ENCODE data around the gene ZBTB12.

The ZBTB12 gene

GRCh38 chr6:31880616-31881015 lies 21.3 kb downstream of the ZBTB12 start:
- Histone ChIP-seq H3K36me3 (ENCODE audit: insufficient read depth, low read length) (peaks cover 56% of the 10 kb centered on the region), H3K4me1 (ENCODE audit: insufficient read depth, low read length, severe bottlenecking) (no peaks in the 10 kb centered on the region), H3K9ac (ENCODE audit: low read length) (no peak overlapping the region), H3K79me2 (ENCODE audit: insufficient read depth, low read length) (no peaks in the 10 kb centered on the region), H3K4me2 (ENCODE audit: low read length) (no peak overlapping the region), H2AFZ (ENCODE audit: low read length) (no peak overlapping the region), H3K27ac (ENCODE audit: low read depth, low read length, poor library complexity, severe bottlenecking) (no peak overlapping the region), H3K9me3 (ENCODE audit: low read length) (no peaks in the 10 kb centered on the region), H3K9me2 (ENCODE audit: low read depth, low read length) (no peaks in the 10 kb centered on the region), H4K20me1 (ENCODE audit: insufficient read depth, low read length) (no peaks in the 10 kb centered on the region), H3F3A (ENCODE audit: insufficient read depth, low read length) (no peaks in the 10 kb centered on the region), H3K27me3 (ENCODE audit: insufficient read depth, low read length) (no peaks in the 10 kb centered on the region), H3K4me3 (ENCODE audit: low read depth, low read length, poor library complexity, severe bottlenecking) (no peak overlapping the region)
- no peak for TF ChIP-seq EZH2 (IDR thresholded peaks at IDR 0.05; ENCODE audit: borderline replicate concordance, low read length)
- TF ChIP-seq CTCF (IDR thresholded peaks at IDR 0.05; ENCODE audit: low read length) = no peak

GRCh38 chr6:31879901-31880300 lies 22.0 kb downstream of the ZBTB12 start:
- Histone ChIP-seq H3K9me3 (ENCODE audit: low read length) (no peaks in the 10 kb centered on the region), H3K9me2 (ENCODE audit: low read depth, low read length) (no peaks in the 10 kb centered on the region), H3K9ac (ENCODE audit: low read length) (no peak overlapping the region), H3K4me2 (ENCODE audit: low read length) (no peak overlapping the region), H3K27ac (ENCODE audit: low read depth, low read length, poor library complexity, severe bottlenecking) (no peak overlapping the region), H3K4me1 (ENCODE audit: insufficient read depth, low read length, severe bottlenecking) (no peaks in the 10 kb centered on the region), H2AFZ (ENCODE audit: low read length) (no peak overlapping the region), H3K79me2 (ENCODE audit: insufficient read depth, low read length) (no peaks in the 10 kb centered on the region), H3K4me3 (ENCODE audit: low read depth, low read length, poor library complexity, severe bottlenecking) (no peak overlapping the region), H4K20me1 (ENCODE audit: insufficient read depth, low read length) (no peaks in the 10 kb centered on the region), H3F3A (ENCODE audit: insufficient read depth, low read length) (no peaks in the 10 kb centered on the region), H3K36me3 (ENCODE audit: insufficient read depth, low read length) (peaks cover 52% of the 10 kb centered on the region), H3K27me3 (ENCODE audit: insufficient read depth, low read length) (no peaks in the 10 kb centered on the region)
- no peak for TF ChIP-seq EZH2 (IDR thresholded peaks at IDR 0.05; ENCODE audit: borderline replicate concordance, low read length)
- TF ChIP-seq CTCF (IDR thresholded peaks at IDR 0.05; ENCODE audit: low read length) = no peak

GRCh38 chr6:31879143-31879542 lies 22.7 kb downstream of the ZBTB12 start:
- Histone ChIP-seq H2AFZ (ENCODE audit: low read length) (no peak overlapping the region), H3K4me2 (ENCODE audit: low read length) (no peak overlapping the region), H3K9ac (ENCODE audit: low read length) (no peak overlapping the region), H3K79me2 (ENCODE audit: insufficient read depth, low read length) (no peaks in the 10 kb centered on the region), H3K36me3 (ENCODE audit: insufficient read depth, low read length) (peaks cover 45% of the 10 kb centered on the region), H3F3A (ENCODE audit: insufficient read depth, low read length) (no peaks in the 10 kb centered on the region), H3K27me3 (ENCODE audit: insufficient read depth, low read length) (no peaks in the 10 kb centered on the region), H3K9me3 (ENCODE audit: low read length) (no peaks in the 10 kb centered on the region), H3K9me2 (ENCODE audit: low read depth, low read length) (no peaks in the 10 kb centered on the region), H4K20me1 (ENCODE audit: insufficient read depth, low read length) (no peaks in the 10 kb centered on the region), H3K27ac (ENCODE audit: low read depth, low read length, poor library complexity, severe bottlenecking) (no peak overlapping the region), H3K4me1 (ENCODE audit: insufficient read depth, low read length, severe bottlenecking) (no peaks in the 10 kb centered on the region), H3K4me3 (ENCODE audit: low read depth, low read length, poor library complexity, severe bottlenecking) (no peak overlapping the region)
- TF ChIP-seq EZH2 (IDR thresholded peaks at IDR 0.05; ENCODE audit: borderline replicate concordance, low read length) = no peak
- no peak for TF ChIP-seq CTCF (IDR thresholded peaks at IDR 0.05; ENCODE audit: low read length)

Data from OCI-LY1 (cell line).